Activated CD4-positive, alpha-beta T cell treated with anti-CD3 and anti-CD28 coated beads, Interleukin-2, Interleukin-6, amounts not matched to agents 100 ng/mL and 50 ng/mL, durations not matched to agents 16 hours and 8 hours (primary cell): ENCODE measurements around the gene RAP1A.
"Not testable (repeated sequence)": the region's sequence is repeated elsewhere in the genome, so short reads cannot be mapped to it uniquely, and the experiment has no call there.

Experiments
- DNase-seq: peaks from one replicate; pipeline ENCODE4 v3.0.0-alpha.2; 2020

Gene RAP1A

GRCh38 chr1:111598544-111598943 lies 21.0 kb upstream of the RAP1A start:
- peak; percentile 71 for DNase-seq

GRCh38 chr1:111599781-111600693 lies 19.6 kb upstream of the RAP1A start:
- no peak for DNase-seq

- DNase-seq, result peak; percentile 90
These were observed 18.7 kb upstream of the RAP1A start for GRCh38 chr1:111600886-111601386.

- DNase-seq, result no peak
These were observed 17.3 kb upstream of the RAP1A start for GRCh38 chr1:111602302-111602701.

GRCh38 chr1:111602974-111603373 lies 16.6 kb upstream of the RAP1A start:
- peak; percentile 86 for DNase-seq

- DNase-seq, result peak; percentile 92
These were observed 15.6 kb upstream of the RAP1A start for GRCh38 chr1:111603979-111604378.

GRCh38 chr1:111604931-111605330 lies 14.7 kb upstream of the RAP1A start:
- DNase-seq, result no peak

- DNase-seq, result no peak
These were observed 14.0 kb upstream of the RAP1A start for GRCh38 chr1:111605576-111605975.

- not testable (repeated sequence) for DNase-seq
These were observed 13.0 kb upstream of the RAP1A start for GRCh38 chr1:111606457-111607215.

GRCh38 chr1:111608528-111608927 lies 11.1 kb upstream of the RAP1A start:
- not testable (repeated sequence) for DNase-seq

GRCh38 chr1:111611986-111612385 lies 7.6 kb upstream of the RAP1A start:
- DNase-seq, result no peak

- peak; percentile 84 for DNase-seq
These were observed 3.5 kb upstream of the RAP1A start for GRCh38 chr1:111615870-111616715.

GRCh38 chr1:111618081-111618480 lies 1.5 kb upstream of the RAP1A start:
- peak; percentile 55 for DNase-seq

GRCh38 chr1:111618961-111619634 lies 491 bp upstream of the RAP1A start:
- DNase-seq, result no peak

- no peak for DNase-seq
These were observed 917 bp downstream of the RAP1A start for GRCh38 chr1:111620441-111620971.

GRCh38 chr1:111621050-111621449 lies 1.5 kb downstream of the RAP1A start:
- DNase-seq, result peak; percentile 64

- no peak for DNase-seq
These were observed 2.6 kb downstream of the RAP1A start for GRCh38 chr1:111622166-111622565.

- peak; percentile 70 for DNase-seq
These were observed 4.8 kb downstream of the RAP1A start for GRCh38 chr1:111624382-111624781.

- no peak for DNase-seq
These were observed 5.7 kb downstream of the RAP1A start for GRCh38 chr1:111625276-111625675.

GRCh38 chr1:111628153-111628552 lies 8.6 kb downstream of the RAP1A start:
- DNase-seq, result no peak

- peak; percentile 43 for DNase-seq
These were observed 9.8 kb downstream of the RAP1A start for GRCh38 chr1:111629190-111629954.
